HepG2 (cell line): Measurements from ENCODE around the gene PLK3. TPM values are rescaled to one million over a fixed set of nuclear protein-coding genes. Genes with fewer than 3 reads are reported as not detected.

Experiments used
- AFF4 ChIP-seq: sonication (generic); formaldehyde crosslinking; IDR thresholded peaks from 2 replicates; pipeline ENCODE4 v1.4.0; 2020; ENCODE audit warnings: missing genetic modification reagents
- CHCHD3 ChIP-seq: sonication (generic); formaldehyde crosslinking; IDR thresholded peaks from 2 replicates; pipeline ENCODE4 v1.8.0; 2022; ENCODE audit warnings: mild to moderate bottlenecking, missing genetic modification reagents, moderate library complexity
- HMG20B ChIP-seq: conservative IDR thresholded peaks from 2 replicates; pipeline ENCODE4 v1.6.1; 2016; ENCODE audit warnings: missing genetic modification reagents, missing compliant biosample characterization
- HNF4A ChIP-seq: sonication (generic); formaldehyde crosslinking; IDR thresholded peaks from 2 replicates; pipeline ENCODE4 v1.4.0; 2020; ENCODE audit warnings: missing genetic modification reagents
- KDM3A ChIP-seq: IDR thresholded peaks from 2 replicates; pipeline ENCODE4 v1.6.1; 2018; ENCODE audit warnings: low read depth, missing compliant biosample characterization
- MEF2D ChIP-seq: sonication (generic); formaldehyde crosslinking; IDR thresholded peaks from 2 replicates; pipeline ENCODE4 v1.5.1; 2020; ENCODE audit warnings: mild to moderate bottlenecking, missing genetic modification reagents
- NKX3-1 ChIP-seq: sonication (generic); formaldehyde crosslinking; IDR thresholded peaks from 2 replicates; pipeline ENCODE4 v1.5.0; 2020; ENCODE audit warnings: missing genetic modification reagents
- PHF21A ChIP-seq: sonication (generic); formaldehyde crosslinking; IDR thresholded peaks from 2 replicates; pipeline ENCODE4 v1.5.0; 2020; ENCODE audit warnings: mild to moderate bottlenecking, missing genetic modification reagents
- RBM22 ChIP-seq: fragments of 200-400 bp; formaldehyde crosslinking; optimal IDR thresholded peaks from 2 replicates; pipeline ENCODE3; 2017; ENCODE audit warnings: mild to moderate bottlenecking, low read length, moderate library complexity
- RFX5 ChIP-seq: IDR thresholded peaks from 2 replicates; pipeline ENCODE4 v1.6.1; 2011; ENCODE audit warnings: low read depth, low read length, improper control_type of control experiment
- SKI ChIP-seq: fragments of 450-650 bp; IDR thresholded peaks from one replicate; pipeline ENCODE4 v1.6.1; 2018; ENCODE audit warnings: mild to moderate bottlenecking; ENCODE audit not compliant: partially characterized antibody
- SMAD1 ChIP-seq: sonication (generic); formaldehyde crosslinking; IDR thresholded peaks from 2 replicates; pipeline ENCODE4 v1.4.0; 2020; ENCODE audit warnings: missing genetic modification reagents, low read depth, mild to moderate bottlenecking, borderline replicate concordance
- TBX3 ChIP-seq: fragments of 450-650 bp; IDR thresholded peaks from 2 replicates; pipeline ENCODE4 v1.6.1; 2017; ENCODE audit warnings: antibody characterized with exemption, mild to moderate bottlenecking, inconsistent platforms, borderline replicate concordance
- ZNF550 ChIP-seq: sonication (generic); formaldehyde crosslinking; IDR thresholded peaks from 2 replicates; pipeline ENCODE4 v1.4.0; 2020; ENCODE audit warnings: mild to moderate bottlenecking, missing genetic modification reagents, borderline replicate concordance
- ZNF569 ChIP-seq: sonication (generic); formaldehyde crosslinking; IDR thresholded peaks from 2 replicates; pipeline ENCODE4 v1.5.0; 2020; ENCODE audit warnings: mild to moderate bottlenecking, missing genetic modification reagents, moderate library complexity, borderline replicate concordance
- ZNF616 ChIP-seq: sonication (generic); formaldehyde crosslinking; IDR thresholded peaks from 2 replicates; pipeline ENCODE4 v1.5.0; 2020; ENCODE audit warnings: low read depth, mild to moderate bottlenecking, missing genetic modification reagents
- ZNF703 ChIP-seq: sonication (generic); formaldehyde crosslinking; IDR thresholded peaks from 2 replicates; pipeline ENCODE4 v1.5.1; 2020; ENCODE audit warnings: missing genetic modification reagents, mild to moderate bottlenecking, moderate library complexity, borderline replicate concordance
- ZNF776 ChIP-seq: sonication (generic); formaldehyde crosslinking; IDR thresholded peaks from 2 replicates; pipeline ENCODE4 v1.4.0; 2020; ENCODE audit warnings: mild to moderate bottlenecking, missing genetic modification reagents
- ZSCAN30 ChIP-seq: sonication (generic); formaldehyde crosslinking; IDR thresholded peaks from 2 replicates; pipeline ENCODE4 v1.5.0; 2020; ENCODE audit warnings: mild to moderate bottlenecking, missing genetic modification reagents
- polyA plus RNA-seq, 8 experiments: library from polyadenylated mRNA; depleted of rRNA in 3 of 8; stranded (reverse) in 7 of 8; unstranded in 1 of 8; fragments of >200 nt; fragmentation: Illumina TruSeq in 4 of 8; extraction: Trizol in 4 of 8; gene quantifications; 2 replicates each; pipeline versions ENCODE4 v1.2.1 to v1.2.3, GENCODE V29; 2011 to 2016; ENCODE audit warnings: low read depth in 4 of 8, missing spikeins in 1 of 8, mixed read lengths in 1 of 8; ENCODE audit not compliant: insufficient read depth in 1 of 8
- total RNA-seq, 5 experiments: library from RNA; depleted of rRNA; stranded (reverse); fragments of >200 nt; fragmentation: Illumina TruSeq; extraction: Trizol; gene quantifications; 2 replicates each; pipeline ENCODE4 v1.2.3, GENCODE V29; 2016; ENCODE audit warnings: low read depth in 1 of 5
- TF ChIP-seq, protein P1 (sequence below): sonication (generic); formaldehyde crosslinking; IDR thresholded peaks from 2 replicates; pipeline ENCODE4 v1.5.0; 2020; ENCODE audit warnings: mild to moderate bottlenecking, missing genetic modification reagents, borderline replicate concordance
- TF ChIP-seq, protein P2 (sequence below): IDR thresholded peaks from 2 replicates; pipeline ENCODE4 v1.6.1; 2016
- TF ChIP-seq, protein P3 (sequence below): sonication (generic); formaldehyde crosslinking; IDR thresholded peaks from 2 replicates; pipeline ENCODE4 v1.8.0; 2022; ENCODE audit warnings: missing genetic modification reagents, mild to moderate bottlenecking, inconsistent platforms, borderline replicate concordance

PLK3 gene
- total and polyA plus RNA-seq, 2 of the 13 experiments (the other 11 are each of a cell fraction or from before 2014, with no cell fraction given): 9.8 to 16.9 TPM

DNA sequence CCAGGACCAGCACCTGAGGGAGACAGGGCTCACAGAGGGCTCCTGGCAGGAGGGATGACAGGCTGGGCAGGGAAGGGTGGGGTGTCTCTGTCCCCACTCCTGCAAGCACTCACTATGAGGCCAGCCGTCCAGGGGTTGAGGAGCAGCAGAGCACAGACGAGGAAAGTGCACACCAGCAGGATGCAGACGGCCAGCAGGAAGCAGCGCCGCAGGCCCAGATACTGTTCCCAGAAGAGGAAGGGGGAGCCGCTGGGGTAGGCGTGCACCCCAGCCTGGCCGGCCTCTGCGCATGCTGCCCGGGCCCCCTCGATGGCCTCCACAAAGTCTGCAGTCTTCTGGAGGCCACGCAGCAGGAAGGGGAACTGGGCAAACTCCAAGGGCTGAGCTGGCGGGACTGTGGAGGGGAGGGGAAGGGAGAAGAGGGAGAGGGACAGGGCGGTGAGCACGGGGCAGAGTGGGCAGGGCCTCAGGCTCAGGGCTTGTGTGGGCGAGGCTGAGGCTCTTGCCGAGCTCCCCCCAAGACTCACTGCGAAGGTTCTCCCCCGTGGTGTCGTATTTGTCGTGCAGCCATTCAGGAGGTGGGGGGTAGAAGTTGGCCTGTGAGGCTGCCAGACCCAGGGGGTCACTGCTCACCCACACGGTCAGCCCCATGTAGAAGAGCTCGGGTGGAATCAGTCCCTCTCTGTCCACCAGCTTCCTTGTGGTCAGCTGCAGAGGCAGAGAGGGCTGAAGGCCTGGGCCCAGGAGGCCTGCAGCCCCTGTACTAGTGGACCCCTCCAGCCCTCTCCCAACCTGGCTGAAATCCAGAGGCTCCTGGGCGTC, 26.4 kb downstream of the PLK3 start (continued):
- TF ChIP-seq, protein P1, sequence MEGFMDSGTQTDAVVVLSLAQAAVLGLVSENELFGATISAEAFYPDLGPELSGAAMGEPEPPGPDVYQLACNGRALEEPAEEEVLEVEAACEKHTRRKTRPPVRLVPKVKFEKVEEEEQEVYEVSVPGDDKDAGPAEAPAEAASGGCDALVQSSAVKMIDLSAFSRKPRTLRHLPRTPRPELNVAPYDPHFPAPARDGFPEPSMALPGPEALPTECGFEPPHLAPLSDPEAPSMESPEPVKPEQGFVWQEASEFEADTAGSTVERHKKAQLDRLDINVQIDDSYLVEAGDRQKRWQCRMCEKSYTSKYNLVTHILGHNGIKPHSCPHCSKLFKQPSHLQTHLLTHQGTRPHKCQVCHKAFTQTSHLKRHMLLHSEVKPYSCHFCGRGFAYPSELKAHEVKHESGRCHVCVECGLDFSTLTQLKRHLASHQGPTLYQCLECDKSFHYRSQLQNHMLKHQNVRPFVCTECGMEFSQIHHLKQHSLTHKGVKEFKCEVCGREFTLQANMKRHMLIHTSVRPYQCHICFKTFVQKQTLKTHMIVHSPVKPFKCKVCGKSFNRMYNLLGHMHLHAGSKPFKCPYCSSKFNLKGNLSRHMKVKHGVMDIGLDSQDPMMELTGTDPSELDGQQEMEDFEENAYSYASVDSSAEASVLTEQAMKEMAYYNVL (CRISPR knock-in tag): no peak
- TF ChIP-seq PHF21A (CRISPR knock-in tag): peak; percentile 58; the same call in 1 of the 2 replicates
- TF ChIP-seq, protein P2, sequence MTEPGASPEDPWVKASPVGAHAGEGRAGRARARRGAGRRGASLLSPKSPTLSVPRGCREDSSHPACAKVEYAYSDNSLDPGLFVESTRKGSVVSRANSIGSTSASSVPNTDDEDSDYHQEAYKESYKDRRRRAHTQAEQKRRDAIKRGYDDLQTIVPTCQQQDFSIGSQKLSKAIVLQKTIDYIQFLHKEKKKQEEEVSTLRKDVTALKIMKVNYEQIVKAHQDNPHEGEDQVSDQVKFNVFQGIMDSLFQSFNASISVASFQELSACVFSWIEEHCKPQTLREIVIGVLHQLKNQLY (CRISPR knock-in tag): 0 out of 2 replicates have a peak, but pooled peaks have one; percentile 42
- TF ChIP-seq TBX3: no peak
- TF ChIP-seq AFF4: no peak; the same call in 1 of the 2 replicates
- TF ChIP-seq MEF2D (CRISPR knock-in tag): peak; percentile 68; the same call in 1 of the 2 replicates
- TF ChIP-seq CHCHD3 (CRISPR knock-in tag): no peak
- TF ChIP-seq ZNF616: peak; percentile 40; the same call in 1 of the 2 replicates
- TF ChIP-seq ZNF703 (CRISPR knock-in tag): no peak
- no peak for TF ChIP-seq RFX5
- no peak for TF ChIP-seq RBM22
- 0 out of 2 replicates have a peak, but pooled peaks have one; percentile 43 for TF ChIP-seq HMG20B (CRISPR knock-in tag)
- TF ChIP-seq, protein P3, sequence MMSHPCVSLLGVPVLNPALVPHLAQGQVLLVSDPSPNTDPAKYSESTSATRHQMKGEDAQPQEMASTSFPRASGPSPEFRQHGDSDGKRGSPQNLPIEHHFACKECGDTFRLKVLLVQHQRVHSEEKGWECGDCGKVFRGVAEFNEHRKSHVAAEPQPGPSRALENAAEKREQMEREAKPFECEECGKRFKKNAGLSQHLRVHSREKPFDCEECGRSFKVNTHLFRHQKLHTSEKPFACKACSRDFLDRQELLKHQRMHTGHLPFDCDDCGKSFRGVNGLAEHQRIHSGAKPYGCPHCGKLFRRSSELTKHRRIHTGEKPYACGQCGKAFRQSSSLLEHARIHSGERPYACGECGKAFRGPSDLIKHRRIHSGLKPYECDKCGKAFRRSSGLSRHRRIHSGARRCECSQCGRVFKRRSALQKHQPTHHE (CRISPR knock-in tag): no peak
- TF ChIP-seq ZSCAN30 (CRISPR knock-in tag): no peak
- no peak for TF ChIP-seq KDM3A (CRISPR knock-in tag)
- TF ChIP-seq ZNF569 (CRISPR knock-in tag): no peak
- peak; percentile 42; the same call in 1 of the 2 replicates for TF ChIP-seq SMAD1
- no peak for TF ChIP-seq ZNF550 (CRISPR knock-in tag)
- TF ChIP-seq ZNF776 (CRISPR knock-in tag): peak; percentile 63; the same call in 1 of the 2 replicates
- peak; percentile 61 for TF ChIP-seq HNF4A (CRISPR knock-in tag)
- TF ChIP-seq SKI: no peak
- TF ChIP-seq NKX3-1: no peak
